MCF 10A (cell line): ENCODE measurements around the gene CBX8. TPM values are rescaled to one million over a fixed set of nuclear protein-coding genes. Genes with fewer than 3 reads are reported as not detected.

ENCODE experiments used
- BruUV-seq: library from RNA; stranded (reverse); fragments of 400-500 nt; replicated peaks from 2 replicates; lab custom pipeline; 2021; lab: Mats Ljungman, UMichigan
- CTCF ChIA-PET: fragments of 300-600 bp; sonication (Branson Sonifier 250); formaldehyde crosslinking; extraction: SDS; loops from one replicate; lab custom pipeline; 2021; ENCODE audit warnings: antibody characterized with exemption, inconsistent platforms; lab: Yijun Ruan, JAX
- POLR2A ChIA-PET: fragments of 300-600, 350-650 bp; sonication (Branson Sonifier 250); formaldehyde crosslinking; extraction: SDS; loops from one replicate; lab custom pipeline; 2020; ENCODE audit warnings: antibody characterized with exemption, inconsistent platforms; lab: Yijun Ruan, JAX
- DNase-seq: peaks from one replicate; pipeline ENCODE4 v3.0.0-alpha.2; 2018; ENCODE audit not compliant: unreplicated experiment
- H3K27ac Mint-ChIP-seq: one replicate; pipeline ENCODE4 v1.8.0; 2022; ENCODE audit warnings: mild to moderate bottlenecking, low read depth, mixed read lengths; ENCODE audit not compliant: unreplicated experiment
- H3K27me3 Mint-ChIP-seq: one replicate; pipeline ENCODE4 v1.8.0; 2022; ENCODE audit warnings: mixed read lengths; ENCODE audit not compliant: insufficient read depth, unreplicated experiment
- H3K36me3 Mint-ChIP-seq: one replicate; pipeline ENCODE4 v1.8.0; 2022; ENCODE audit warnings: mild to moderate bottlenecking, moderate library complexity, mixed read lengths; ENCODE audit not compliant: insufficient read depth, unreplicated experiment
- H3K4me1 Mint-ChIP-seq: one replicate; pipeline ENCODE4 v1.8.0; 2022; ENCODE audit warnings: mixed read lengths; ENCODE audit not compliant: insufficient read depth, unreplicated experiment
- H3K4me3 Mint-ChIP-seq: one replicate; pipeline ENCODE4 v1.8.0; 2022; ENCODE audit warnings: mild to moderate bottlenecking, moderate library complexity, mixed read lengths; ENCODE audit not compliant: unreplicated experiment
- H3K9me3 Mint-ChIP-seq: one replicate; pipeline ENCODE4 v1.8.0; 2022; ENCODE audit warnings: mixed read lengths; ENCODE audit not compliant: unreplicated experiment
- intact Hi-C: fragments of 100-400 bp; cut with micrococcal nuclease; formaldehyde crosslinking; loops from 2 replicates; pipeline ENCODE4 v1.14.1; 2022
- total RNA-seq: library from RNA; stranded (reverse); gene quantifications from 2 replicates; pipeline ENCODE4 v1.2.3, GENCODE V29; 2022
- TF ChIP-seq, protein P1 (sequence below): fragments of 200-600 bp; IDR thresholded peaks from one replicate; pipeline ENCODE4 v1.8.0; 2022; ENCODE audit warnings: antibody characterized with exemption, mild to moderate bottlenecking; ENCODE audit not compliant: unreplicated experiment

The CBX8 gene
- total RNA-seq, 1 experiment from 2014 or later, result 9.4 TPM

DNA sequence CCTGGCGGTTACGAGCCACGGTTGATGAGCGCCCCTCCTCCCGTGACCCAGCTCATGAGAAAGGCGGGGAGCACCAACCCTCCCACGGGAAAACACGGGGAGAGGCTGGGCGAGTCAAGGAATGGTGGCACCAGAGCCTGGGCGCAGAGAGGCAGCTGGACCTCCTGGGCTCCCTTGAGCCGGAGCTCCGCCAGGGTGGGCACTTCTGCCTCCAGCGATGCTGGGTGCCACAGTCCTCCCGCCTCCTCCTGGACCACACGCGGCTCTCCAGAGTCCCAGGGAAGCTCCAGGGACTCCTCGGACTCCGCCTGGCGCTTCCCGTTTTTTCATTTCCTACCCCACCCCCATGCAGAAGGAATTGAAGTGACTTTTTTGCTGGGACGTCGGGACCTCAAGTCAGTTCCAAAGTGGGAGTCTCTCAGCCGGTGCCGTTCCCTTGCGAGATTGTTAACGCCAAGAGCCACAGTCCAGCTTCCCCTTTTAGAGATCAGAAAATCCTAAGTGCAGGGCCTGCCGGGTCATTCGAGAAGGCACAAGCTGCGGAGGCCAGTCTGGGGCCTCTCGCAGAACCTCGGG is 6.6 kb upstream of the CBX8 start:
- Mint-ChIP-seq H3K27me3 (peaks cover 63% of the 10 kb centered on the region), H3K4me1 (peaks cover 15% of the 10 kb centered on the region), H3K9me3 (no peaks in the 10 kb centered on the region), H3K36me3 (no peaks in the 10 kb centered on the region), H3K4me3 (no peak overlapping the region), H3K27ac (no peak overlapping the region)
- ChIA-PET CTCF (interaction anchor here (0.9 to 1.0 kb wide), 3 partner anchors 10 to 61 kb away, joined by 3 read pairs; partner anchors contain the start of gene CBX4), POLR2A (no interaction called here)
- intact Hi-C loops, result no loop called here
- TF ChIP-seq, protein P1, sequence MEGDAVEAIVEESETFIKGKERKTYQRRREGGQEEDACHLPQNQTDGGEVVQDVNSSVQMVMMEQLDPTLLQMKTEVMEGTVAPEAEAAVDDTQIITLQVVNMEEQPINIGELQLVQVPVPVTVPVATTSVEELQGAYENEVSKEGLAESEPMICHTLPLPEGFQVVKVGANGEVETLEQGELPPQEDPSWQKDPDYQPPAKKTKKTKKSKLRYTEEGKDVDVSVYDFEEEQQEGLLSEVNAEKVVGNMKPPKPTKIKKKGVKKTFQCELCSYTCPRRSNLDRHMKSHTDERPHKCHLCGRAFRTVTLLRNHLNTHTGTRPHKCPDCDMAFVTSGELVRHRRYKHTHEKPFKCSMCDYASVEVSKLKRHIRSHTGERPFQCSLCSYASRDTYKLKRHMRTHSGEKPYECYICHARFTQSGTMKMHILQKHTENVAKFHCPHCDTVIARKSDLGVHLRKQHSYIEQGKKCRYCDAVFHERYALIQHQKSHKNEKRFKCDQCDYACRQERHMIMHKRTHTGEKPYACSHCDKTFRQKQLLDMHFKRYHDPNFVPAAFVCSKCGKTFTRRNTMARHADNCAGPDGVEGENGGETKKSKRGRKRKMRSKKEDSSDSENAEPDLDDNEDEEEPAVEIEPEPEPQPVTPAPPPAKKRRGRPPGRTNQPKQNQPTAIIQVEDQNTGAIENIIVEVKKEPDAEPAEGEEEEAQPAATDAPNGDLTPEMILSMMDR, result no peak
- BruUV-seq, result no TSS peak
- DNase-seq, result no peak

DNA sequence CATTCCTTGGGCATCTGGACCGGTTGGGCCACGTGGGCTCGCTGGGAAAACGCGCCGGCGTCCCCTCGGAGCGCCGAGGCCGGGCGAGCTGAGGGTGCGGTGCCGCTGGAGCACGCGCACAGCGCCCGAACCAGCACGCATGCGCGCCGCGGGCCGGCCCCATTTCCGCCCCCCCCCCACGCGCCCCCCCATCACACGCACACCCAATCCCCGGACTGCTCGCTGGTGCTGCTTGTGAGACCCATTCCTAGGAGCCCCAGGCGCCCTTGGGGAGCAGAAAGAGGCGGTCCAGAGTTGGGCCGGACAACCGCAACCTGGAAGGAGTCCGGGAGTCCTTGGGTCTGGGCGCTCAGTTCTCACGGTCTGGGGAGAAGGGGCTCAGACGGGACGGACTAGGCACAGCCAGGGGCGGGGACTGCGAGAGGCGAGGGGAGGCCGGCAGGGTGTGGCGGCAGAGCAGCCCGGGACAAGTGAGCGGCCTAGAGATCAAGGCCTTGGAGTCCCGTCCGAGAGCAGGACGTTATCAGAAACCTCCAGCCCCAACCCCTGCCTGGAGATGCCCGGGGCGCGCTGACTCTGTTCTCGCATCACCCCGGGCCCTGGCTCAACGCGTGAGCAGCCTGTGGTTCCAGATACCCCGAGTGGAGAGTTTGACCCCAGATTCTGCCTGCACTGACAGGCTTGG is 6.0 kb upstream of the CBX8 start:
- intact Hi-C loops, result no loop called here
- ChIA-PET POLR2A (interaction anchor here (2.6 to 4.1 kb wide), 2 partner anchors 34 to 190 kb away, joined by 10 to 24 read pairs; no protein-coding TSS in a partner anchor), CTCF (interaction anchor here (0.9 kb wide), 2 partner anchors 9 to 37 kb away, joined by 3 read pairs; partner anchors contain the start of gene CBX4)
- TF ChIP-seq, protein P1, result no peak
- Mint-ChIP-seq H3K27me3 (peaks cover 62% of the 10 kb centered on the region), H3K27ac (no peak overlapping the region), H3K9me3 (no peaks in the 10 kb centered on the region), H3K4me1 (peaks cover 15% of the 10 kb centered on the region), H3K4me3 (no peak overlapping the region), H3K36me3 (no peaks in the 10 kb centered on the region)
- BruUV-seq, result no TSS peak
- no peak for DNase-seq

DNA sequence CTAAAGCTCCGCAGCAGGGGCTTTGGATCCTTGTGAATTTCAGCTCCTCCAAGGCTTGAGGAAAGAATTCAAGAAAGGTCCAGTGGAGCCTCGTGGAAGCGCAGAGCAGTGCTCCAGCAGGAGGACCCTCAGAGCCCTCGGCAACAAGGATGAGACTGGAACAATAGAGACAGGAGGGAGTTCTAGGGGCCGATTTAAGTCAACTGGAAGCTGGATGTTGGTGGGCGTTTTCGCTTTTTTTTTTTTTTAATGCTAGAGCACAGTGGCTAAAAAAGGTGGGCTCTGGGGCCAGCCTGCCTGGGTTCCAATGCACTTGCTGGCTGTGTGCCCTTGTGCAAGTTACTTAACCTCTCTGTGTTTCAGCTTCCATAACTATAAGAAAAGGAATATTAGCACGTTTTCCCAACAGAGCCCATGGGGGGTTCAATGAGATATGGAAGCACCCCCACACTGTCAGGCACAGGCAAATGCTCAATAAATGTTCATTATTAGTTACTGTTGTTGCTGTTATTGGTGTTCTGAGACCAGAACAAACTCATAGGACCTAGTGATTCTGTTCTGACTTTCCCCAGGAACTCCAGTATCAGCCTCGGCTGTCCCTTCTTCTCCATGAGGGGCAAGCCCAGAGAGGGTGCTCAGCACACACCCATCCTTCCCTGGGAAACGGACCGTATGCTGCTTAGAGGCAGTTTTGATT is 5.3 kb upstream of the CBX8 start:
- CTCF ChIA-PET, result interaction anchor here (0.7 to 1.8 kb wide), 3 partner anchors 9 to 126 kb away, joined by 3 to 7 read pairs (median 6); no protein-coding TSS in a partner anchor

More for the DNA sequence above, 5.3 kb upstream of the CBX8 start:
- no TSS peak for BruUV-seq
- Mint-ChIP-seq H3K27ac (no peak overlapping the region), H3K27me3 (peaks cover 57% of the 10 kb centered on the region), H3K36me3 (no peaks in the 10 kb centered on the region), H3K4me1 (peaks cover 15% of the 10 kb centered on the region), H3K4me3 (no peak overlapping the region), H3K9me3 (no peaks in the 10 kb centered on the region)
- POLR2A ChIA-PET, result interaction anchor here (1.2 to 4.1 kb wide), 5 partner anchors 8 to 233 kb away, joined by 3 to 24 read pairs (median 6); partner anchors contain the start of gene CBX2
- TF ChIP-seq, protein P1, result no peak
- intact Hi-C loops, result no loop called here
- DNase-seq, result no peak
